NCI-H1930 (cell line): ENCODE measurements around the gene PFN3.
"Not testable (repeated sequence)": the region's sequence is repeated elsewhere in the genome, so short reads cannot be mapped to it uniquely, and the experiment has no call there.

Source experiments
- DNase-seq, 2 experiments: peaks; one replicate each; lab custom pipeline; 2025; lab: John Stamatoyannopoulos, UW

PFN3 gene

DNA sequence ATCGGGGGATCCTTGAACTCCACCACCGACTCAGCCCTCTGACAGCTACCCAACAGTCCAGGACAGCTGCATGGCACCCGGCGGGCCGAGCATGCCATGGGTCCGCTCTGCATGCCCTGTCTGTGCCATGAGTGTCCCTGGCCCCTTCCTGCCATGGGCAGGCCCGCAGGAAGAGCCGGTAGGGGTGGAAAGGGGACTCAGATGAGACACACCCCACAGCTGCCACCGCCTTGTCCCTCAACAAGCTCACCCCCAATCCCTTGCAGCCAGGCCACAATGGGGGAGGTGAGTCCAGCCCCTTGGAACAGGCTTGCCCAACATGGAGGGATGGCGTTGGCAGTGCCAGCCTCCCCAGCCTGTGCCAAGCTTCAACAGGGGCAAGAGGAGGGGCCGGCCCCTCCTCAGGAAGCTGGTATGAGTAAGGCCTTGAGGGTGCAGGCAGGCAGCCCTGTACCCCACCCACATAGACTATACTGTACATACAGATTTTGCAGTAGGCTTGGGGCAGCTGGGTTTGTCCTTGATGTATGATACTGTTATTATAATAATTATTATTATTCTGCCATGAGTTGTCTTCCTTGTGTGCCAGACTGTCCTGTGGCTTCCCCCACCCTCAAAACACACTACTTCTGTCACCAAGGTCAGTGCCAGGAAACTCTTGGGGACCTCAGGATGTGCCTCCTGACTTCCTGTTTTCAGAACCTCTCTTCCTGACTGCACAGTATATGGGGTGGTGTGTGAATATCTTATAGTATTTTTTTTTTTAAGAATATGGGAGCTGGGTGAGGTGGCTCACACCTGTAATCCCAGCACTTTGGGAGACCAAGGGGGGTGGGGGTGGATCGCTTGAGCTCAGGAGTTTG is 28.2 kb downstream of the PFN3 start:
- DNase-seq = no peak

DNA sequence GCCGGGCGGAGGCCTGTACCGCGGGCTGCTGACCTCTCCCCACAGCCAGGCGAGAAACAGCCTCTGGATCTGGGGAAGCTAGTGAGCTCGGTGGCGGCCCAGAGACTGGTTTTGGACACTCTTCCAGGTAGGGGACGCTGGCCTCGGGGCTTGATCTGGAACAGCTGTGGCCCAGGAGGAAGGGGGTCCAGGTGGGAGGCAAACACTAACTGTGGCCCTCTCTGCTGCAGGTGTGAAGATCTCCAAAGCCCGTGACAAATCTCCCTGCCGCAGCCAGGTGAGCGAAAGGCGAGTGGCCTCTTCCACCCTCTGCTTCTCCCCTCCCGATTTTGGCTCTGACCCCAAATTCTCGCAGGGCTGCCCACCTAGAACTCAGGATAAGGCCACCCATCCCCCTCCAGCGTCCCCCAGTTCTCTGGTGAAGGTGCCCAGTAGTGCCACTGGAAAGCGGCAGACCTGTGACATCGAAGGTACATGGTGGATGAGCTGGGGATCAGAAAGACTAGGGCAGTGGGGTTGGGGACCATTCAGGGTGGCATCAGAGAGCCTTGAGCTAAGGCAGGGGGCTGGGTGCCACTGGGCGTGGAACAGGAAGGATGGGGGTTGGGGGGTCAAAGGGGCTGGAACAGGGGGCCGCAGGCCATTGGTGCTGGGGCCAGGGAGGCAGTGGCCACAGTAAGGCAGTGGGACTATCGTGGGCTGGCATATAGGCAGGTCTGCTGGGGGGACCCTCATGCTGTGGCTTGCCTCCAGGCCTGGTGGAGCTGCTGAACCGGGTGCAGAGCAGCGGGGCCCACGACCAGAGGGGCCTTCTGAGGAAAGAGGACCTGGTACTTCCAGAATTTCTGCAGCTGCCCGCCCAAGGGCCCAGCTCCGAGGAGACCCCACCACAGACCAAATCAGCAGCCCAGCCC is 29.1 kb downstream of the PFN3 start:
- no peak for DNase-seq

DNA sequence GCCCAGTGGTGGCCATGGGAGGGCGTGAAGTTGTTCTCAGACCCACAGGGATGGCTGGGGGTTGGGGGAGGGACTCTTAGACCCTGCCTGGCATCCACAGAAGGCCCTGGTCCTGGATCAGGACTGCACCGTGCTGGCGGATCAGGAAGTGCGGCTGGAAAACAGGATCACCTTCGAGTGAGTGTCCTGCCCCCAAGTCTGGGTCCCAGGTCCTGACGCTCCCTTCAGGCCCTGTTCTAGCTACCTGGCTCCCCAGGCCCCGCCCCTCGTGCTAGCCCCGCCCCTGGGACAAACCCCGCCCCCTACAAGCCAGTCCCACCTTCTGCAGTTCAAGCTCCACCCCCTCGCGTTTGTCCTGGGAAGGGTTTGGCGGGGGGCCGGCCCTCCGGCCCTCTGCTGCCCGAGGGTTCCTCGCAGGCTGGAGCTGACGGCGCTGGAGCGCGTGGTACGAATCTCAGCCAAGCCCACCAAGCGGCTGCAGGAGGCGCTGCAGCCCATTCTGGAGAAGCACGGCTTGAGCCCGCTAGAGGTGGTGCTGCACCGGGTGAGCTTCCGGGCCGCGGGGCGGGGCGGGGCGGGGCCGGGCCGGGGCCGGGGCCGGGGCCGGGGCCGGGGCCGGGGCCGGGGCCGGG is 29.9 kb downstream of the PFN3 start:
- DNase-seq = peak; percentile 81

DNA sequence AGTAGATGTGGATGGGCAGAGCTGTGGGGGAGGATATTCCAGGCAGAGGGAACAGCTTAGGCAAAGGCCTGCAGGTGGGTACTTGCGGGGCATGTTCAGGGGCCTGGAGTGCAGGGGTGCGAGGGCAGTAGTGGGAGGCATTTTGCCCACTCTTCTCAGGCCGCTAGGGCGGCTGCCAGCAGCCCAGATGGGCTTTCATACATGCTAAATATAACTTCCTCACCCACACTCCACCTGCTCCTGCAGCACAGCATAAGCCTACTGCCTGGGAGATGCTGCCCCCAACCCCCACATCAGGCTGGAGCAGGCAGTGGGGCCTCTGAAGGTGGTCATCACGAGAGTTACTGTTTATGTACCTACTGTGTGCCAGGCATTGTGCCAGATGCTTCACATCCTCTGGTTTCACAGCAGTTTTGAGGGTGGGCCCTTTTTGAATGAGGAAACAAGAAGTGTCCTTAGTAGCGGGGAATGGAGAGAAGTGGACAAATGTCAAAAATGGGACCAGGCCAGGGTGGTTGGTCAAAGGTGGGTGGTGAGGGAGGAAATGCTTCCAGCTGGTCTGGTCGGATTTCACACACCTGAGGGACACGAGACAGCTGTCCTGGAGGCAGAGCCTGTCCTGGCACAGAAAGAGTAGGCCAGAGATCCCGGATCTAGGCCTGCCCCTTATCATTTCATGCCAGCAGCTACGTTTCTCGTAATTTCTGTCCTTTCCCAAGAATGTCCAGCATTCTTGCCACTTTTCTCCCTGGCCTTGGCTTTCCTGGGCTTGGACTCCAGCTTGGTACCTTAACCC is 30.6 kb downstream of the PFN3 start:
- DNase-seq = no peak

DNA sequence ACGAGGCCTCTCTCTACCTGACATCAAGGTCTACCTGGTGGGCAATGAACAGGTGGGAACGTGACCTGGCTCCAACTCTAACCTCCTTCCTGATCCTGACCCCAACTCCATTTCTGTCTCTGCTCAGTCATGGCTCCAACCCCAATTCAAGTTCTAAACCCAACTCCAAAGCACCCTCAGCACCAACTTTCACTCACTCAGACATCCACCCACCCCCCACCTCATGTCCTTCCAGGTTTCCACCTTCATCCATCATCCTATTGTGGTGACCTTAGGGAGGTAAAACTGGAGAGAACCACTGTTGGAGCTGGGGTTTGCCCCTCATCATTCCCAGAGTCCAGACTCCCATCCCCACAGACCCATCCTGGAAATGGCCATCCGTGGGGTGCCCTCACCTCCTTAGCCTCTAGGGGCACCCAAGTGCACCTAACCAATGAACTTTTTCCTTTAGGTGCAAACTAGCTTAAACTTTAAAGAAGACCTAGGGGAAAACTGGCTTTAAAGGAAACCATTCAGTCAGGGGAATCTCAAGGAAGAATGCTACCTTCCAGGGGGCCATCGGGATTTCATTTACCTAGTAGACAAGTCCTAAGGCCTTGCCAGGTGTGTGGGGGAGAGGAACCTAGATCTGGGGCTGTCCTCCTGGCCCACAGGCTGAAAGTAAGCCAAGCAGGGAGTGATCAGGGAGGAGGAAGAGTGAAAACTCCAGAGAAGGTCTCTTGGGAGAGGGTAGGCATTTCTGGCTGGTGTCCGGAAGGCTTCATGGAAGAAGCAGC is 31.4 kb downstream of the PFN3 start:
- DNase-seq = no peak

DNA sequence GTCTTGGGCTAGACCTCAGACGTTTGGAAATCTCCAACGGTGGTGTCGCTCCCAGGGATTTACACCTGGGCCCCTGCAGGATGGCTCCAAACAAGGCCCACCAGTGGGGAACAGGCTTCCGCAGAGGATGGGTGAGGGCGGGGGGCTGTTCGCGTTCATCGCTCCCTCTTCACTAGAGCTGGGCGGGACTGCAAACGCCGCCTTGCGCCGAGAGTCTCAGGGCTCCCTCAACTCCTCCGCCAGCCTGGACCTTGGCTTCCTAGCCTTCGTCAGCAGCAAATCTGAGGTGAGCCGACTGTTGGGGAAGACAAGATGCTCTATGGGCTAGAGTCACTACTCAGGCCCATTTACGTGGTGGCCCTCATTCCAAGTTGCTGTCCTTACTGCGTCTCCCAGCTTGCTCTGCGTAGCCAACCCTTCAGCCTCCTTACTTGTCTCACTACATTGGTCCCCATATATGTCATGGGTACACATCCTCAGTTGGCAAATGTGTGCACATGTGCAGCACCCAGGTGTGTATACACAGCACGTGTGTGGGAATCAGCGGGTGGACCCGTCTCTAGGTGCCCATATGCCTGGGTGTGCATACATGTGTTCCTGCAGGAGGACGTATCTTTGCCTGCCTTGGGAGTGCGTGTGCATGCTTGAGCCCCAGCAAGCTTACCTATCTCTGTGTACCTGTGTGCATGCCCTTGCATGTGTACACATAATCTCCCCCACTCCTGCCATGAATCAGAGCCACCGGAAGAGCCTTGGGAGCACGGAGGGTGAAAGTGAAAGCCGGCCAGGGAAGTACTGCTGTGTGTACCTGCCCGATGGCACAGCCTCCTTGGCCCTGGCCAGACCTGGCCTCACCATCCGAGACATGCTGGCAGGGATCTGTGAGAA is 32.2 kb downstream of the PFN3 start:
- no peak for DNase-seq

DNA sequence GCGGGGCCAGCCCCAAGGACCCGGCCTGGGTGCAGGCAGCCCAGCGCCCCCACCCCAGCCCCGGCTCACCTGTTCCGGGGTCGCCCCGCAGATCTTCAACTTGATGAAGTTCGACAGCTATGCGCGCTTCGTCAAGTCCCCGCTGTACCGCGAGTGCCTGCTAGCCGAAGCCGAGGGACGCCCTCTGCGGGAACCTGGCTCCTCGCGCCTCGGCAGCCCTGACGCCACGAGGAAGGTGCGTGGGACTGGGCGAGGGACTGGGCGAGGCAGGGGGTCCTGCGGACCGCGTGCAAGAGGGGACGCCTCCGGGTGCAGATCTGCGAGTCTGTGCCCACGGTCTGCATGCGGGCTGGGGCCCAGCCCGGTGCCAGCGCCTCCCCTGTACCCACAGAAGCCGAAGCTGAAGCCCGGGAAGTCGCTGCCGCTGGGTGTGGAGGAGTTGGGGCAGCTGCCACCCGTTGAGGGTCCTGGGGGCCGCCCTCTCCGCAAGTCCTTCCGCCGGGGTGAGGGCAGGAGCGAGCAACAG is 33.1 kb downstream of the PFN3 start:
- DNase-seq = no peak

DNA sequence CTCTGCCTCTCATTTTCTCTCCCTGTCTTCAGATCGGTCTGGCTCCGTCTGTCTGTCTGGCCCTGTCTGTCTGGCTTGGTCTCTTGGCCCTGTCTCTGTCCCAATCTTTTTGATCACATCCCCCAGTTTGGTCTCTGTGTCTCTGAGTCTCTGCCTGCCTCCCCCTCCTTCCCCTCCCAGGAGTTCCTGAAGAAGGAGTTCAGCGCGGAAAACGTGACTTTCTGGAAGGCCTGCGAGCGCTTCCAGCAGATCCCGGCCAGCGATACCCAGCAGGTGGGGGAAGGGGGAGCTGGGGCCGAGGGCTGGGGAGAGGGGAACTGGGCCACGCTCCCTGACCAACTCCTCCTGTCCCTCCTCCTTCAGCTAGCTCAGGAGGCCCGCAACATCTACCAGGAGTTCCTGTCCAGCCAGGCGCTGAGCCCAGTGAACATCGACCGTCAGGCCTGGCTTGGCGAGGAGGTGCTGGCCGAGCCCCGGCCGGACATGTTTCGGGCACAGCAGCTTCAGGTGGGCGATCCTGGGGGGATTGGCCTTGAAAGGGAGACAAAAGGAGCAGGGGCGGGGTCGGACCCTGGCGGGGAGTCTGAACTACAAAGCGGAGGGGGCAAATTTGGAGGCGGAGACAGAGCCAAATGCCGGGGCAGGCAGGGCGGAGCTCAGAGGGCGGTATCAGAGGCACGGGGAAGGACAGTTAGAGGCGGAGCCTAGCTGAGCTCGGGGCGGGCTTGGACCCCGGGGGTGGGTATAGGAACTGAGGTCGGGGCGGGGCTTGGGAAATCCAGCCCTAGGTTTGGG is 33.7 kb downstream of the PFN3 start:
- no peak for DNase-seq

DNA sequence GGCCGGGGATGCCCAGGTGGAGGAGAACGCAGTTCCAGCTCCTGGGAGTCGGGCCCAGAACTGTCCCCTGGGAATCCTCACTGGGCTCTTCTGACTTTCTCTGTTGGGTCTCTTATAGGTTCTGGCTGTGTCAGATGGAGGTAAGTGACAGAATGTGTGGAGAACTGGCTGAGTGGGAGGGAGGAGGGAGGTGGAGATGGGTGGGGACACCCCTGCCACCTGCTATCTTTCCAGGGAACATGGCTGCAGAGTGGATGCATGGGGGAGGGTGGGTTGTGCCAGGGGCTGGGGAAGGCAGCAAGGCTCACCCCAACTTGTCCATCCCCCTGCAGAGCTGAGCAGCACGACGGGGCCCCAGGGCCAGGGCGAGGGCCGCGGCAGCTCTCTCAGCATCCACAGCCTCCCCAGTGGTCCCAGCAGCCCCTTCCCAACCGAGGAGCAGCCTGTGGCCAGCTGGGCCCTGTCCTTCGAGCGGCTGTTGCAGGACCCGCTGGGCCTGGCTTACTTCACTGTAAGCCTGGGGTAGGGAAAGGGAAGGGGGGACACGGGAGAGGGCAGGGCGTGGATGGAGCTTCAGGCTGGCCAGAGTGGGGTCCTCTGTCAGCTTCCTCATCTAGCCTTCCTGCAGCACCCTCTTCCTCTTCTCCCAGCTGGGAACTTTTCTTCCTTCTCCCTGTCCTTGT is 34.5 kb downstream of the PFN3 start:
- DNase-seq = no peak

DNA sequence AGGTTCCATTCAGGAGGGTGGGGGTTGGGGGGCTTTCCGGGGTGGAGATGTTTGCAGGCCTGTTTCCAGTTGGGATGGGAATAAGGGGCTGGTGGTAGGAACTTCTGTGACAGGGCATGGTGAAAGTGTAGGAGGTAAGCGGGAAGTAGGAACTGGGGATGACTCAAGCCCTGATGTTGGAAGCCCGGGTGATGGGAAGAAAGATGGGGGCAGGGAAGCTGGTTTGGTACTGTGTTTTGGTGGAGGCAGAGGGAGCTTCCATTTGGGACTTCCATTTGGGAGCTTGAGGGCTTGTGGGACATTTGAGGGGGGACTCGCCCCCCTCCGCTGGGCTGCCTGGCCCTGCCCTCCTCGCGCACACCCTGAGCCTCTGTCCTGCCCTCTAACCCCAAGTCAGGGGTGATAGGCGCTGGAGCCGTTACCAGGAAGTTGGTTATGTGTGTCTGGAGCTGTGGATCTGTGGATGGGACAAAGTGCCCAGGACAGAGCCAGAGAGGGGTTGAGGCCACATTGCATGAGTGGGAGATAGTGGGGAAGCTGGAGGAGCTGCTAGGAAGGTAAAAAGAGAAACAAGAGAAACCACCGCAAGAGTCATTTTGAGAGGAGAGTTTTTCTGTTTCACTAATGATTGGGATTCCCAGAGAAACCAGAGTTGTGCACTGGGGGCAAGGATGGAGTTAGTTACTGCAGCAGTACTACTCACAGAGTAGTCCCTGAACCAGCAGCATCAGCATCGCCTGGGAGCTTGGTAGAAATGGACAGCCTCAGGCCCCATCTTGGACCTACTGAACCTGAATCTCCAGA is 36.1 kb downstream of the PFN3 start:
- no peak for DNase-seq

DNA sequence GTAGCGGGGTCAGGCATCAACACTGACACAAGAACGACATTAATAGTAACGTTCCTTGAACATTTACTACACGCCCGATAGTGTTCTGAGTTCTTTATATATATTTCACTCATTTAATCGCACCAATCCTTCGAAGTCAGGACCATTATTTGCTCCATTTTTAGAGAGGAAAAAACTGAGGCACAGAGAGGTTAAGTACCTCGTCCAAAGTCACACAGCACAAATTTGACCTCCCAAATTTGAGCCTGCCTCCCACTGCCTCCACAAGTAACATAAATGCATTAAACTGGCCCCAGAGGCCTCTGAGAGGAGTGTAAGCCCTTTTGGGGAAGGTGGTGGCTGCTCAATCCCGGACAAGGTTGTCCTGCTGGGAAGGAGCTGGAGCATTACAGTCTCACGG is 36.9 kb downstream of the PFN3 start:
- no peak for DNase-seq

DNA sequence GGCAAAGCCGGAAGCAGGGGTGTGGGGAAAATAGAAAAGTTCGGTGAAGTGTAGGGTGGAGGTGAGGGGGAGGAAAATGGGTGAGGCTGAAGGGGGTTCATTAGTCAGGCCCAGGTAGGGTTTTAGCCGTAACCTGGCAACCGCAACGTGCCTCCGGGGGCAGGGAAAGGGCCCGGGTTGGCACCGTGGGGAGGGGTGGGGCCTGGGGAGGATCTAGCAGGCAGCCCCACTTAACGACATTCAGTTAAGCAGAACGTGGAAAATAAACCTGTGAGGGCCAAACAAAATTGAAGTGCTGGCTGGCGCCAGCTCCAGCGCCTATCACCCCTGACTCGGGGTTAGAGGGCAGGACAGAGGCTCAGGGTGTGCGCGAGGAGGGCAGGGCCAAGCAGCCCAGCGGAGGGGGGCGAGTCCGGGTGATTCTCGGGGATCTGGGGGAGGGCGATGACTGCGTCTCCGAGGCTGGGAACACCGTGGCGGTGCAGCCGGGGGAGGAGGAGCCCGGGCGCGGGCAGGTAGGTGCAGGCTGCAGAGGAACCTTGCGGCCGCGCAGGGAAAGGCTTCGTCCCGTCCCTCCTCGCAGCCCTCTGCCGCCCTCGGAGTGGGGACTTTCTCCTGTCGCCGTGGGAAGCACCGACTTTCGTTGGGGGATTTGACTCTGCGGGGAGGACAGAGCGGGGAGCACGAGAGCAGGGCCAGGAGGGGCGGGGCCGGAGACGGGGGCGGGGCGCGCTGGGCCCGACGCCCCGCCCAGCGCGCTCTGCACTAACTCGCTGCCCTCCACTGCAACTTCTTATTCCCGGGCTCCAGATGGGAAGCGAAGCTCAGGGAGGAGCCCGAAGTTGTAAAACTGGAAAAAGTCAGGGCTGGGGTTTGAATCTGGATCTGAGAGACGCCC is 37.6 kb downstream of the PFN3 start:
- DNase-seq = no peak

DNA sequence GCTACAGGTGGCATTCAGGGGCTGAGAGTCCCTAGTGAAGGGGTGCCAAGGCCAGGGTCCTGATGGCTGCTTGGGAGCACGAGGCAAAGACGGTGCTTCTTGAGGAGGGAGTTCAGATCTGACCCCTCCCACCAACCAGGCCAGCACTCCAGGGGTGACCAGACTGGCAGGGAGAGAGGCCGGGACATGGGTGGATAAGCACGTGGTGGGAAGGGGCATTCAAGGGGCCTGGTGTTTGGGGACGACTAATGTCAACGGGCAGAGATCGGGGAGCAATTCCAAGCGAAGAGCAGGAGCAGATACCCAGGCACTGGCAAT is 38.2 kb downstream of the PFN3 start:
- no peak for DNase-seq

DNA sequence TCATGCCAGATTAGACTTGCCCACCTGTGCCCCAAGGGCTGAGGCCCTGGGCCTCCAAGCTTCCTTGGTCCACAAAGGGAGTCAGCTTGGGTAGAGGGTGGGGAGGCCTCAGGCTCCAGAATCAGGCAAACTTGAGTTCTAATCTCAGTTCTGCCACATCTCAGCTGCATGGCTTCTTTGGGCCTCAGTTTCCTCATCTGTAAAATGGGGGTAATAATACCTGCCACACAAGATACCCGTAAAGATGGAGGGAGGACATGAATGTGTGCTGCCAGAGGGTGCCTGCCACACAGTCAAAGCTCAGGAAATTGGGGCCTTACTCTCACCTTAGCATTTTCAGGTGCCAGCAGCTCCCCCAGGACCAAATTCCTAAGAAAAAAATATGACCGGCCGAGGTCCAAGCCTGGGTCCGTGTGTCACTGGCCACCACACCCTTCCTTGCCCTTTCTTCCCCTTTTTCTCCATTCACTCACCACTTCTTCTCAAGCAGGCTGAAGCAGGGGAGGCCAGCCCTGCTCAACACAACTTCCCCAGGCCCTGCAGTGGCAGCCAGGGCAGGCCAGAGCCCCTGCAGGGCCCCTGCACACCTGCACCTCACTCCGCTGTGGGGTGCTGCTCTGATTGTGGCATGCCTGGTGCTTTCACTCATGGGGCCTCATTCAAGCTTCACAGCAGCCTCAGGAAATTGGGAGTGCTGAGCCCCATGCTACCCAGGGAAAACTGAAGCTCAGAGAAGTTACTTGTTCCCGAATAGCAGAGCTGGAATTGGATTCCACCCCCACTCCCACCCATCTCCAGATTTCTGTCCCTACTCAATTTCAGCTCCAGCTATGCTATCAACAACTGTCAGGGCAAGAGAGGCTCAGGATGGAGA is 38.8 kb downstream of the PFN3 start:
- DNase-seq = no peak

DNA sequence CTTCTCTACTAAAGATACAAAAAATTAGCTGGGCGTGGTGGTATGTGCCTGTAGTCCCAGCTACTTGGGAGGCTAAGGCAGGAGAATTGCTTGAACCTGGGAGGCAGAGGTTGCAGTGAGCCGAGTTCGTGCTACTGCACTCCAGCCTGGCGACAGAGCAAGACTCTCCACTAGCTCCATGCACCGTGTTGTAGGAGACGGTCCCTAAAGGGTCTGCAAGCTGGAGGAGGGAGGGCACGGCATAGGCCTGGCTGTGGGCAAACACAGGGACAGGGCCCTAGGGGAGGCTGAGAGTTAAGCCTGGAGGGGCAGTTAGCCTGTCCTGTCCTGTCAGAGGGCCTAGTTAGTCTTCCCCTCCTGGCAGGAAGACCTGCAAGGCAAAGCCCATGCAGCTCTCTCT is 39.7 kb downstream of the PFN3 start:
- not testable (repeated sequence) for DNase-seq

DNA sequence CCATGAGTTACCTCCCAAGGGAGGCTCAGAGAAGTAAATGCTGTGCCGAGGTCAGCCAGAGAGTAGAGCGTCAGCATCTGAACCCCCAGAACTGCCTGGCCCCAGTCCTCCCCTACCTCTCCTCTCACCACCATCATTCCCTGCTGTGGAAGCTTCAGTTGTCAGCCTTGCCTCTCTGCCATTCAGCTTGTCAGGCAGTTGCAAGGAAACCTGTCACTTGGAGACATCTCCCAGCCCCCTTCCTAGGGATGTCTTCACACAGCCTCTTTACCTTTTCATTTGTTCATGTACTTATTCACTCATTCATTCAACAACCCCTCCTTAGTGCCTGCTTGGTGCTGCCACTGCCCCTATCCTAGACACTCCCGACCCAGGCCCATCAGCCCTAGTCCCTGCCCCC is 40.6 kb downstream of the PFN3 start:
- DNase-seq = no peak
